Suprapubic skin (tissue), 4 donors: ENCODE measurements around the gene THG1L.

Experiments
- CTCF ChIP-seq, 2 donors: fragments of 200-600 bp in 1 of 2; fragments of 450-650 bp in 1 of 2; sonication (generic) in 1 of 2; IDR thresholded peaks; one replicate each; pipeline ENCODE4 v1.5.1; 2016 to 2019; ENCODE audit warnings: antibody characterized with exemption in 2 of 2, mild to moderate bottlenecking in 1 of 2, moderate library complexity in 1 of 2
- EP300 ChIP-seq: sonication (generic); formaldehyde crosslinking; IDR thresholded peaks from one replicate; pipeline ENCODE4 v1.6.1; 2017; ENCODE audit warnings: antibody characterized with exemption
- POLR2A ChIP-seq, 2 donors: fragments of 450-650 bp; IDR thresholded peaks; one replicate each; pipeline ENCODE4 v1.6.1; 2017; ENCODE audit warnings: antibody characterized with exemption in 2 of 2, mild to moderate bottlenecking in 2 of 2, moderate library complexity in 2 of 2
- POLR2AphosphoS5 ChIP-seq, 3 donors: sonication (generic); formaldehyde crosslinking; IDR thresholded peaks; one replicate each; pipeline ENCODE4 v1.6.1; 2017; ENCODE audit warnings: antibody characterized with exemption in 3 of 3

- TF ChIP-seq CTCF (IDR thresholded peaks at IDR 0.05) (no peak), POLR2A (IDR thresholded peaks at IDR 0.05) (no peak), POLR2AphosphoS5 (IDR thresholded peaks at IDR 0.05) (no peak), EP300 (no peak)
These were observed 35.7 kb downstream of the THG1L start for GRCh38 chr5:157766902-157767301.
